Measurements from ENCODE around the gene PPID.
A peak's percentile ranks its signal among the peaks of the same experiment; 100 is the strongest.
"Not testable (repeated sequence)": the region's sequence is repeated elsewhere in the genome, so short reads cannot be mapped to it uniquely, and the experiment has no call there.

The PPID gene

GRCh38 chr4:158738866-158739265 lies 15.7 kb upstream of the PPID start:
- no peak for DNase-seq (ENCODE audit: low read depth in 1 of 2, low spot score in 1 of 2)

GRCh38 chr4:158729716-158730559 lies 6.7 kb upstream of the PPID start:
- DNase-seq (ENCODE audit: low read depth in 1 of 2, low spot score in 1 of 2), result no peak

- no peak for DNase-seq (ENCODE audit: low read depth in 1 of 2, low spot score in 1 of 2)
Measured at GRCh38 chr4:158728236-158728635, 5.0 kb upstream of the PPID start.

GRCh38 chr4:158726633-158727032 lies 3.4 kb upstream of the PPID start:
- DNase-seq (ENCODE audit: low read depth in 1 of 2, low spot score in 1 of 2), result no peak

DNA sequence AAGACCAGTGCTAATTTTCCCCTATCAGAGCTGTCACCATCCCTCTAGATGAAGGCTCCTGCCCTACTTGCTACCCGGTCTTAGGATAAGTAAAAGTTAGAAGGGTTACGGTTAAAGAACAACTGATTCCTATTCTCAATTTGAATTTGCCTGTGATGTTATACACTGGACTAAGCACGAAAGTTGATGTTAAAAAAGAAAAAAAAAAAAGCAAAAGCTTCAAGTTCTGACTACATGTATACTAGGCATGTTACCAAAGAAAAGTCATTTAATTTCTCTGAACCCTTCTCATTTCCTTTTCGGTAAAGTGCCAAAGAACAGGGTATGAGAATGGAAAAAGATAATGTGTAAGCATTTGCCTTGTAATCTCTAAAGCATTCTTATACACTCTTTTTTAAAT lies 1.4 kb upstream of the PPID start:
- DNase-seq (ENCODE audit: low read depth in 1 of 2, low spot score in 1 of 2), result no peak

GRCh38 chr4:158722291-158722916 lies 792 bp downstream of the PPID start:
- DNase-seq (ENCODE audit: low read depth in 1 of 2, low spot score in 1 of 2), result no peak

- no peak for DNase-seq (ENCODE audit: low read depth in 1 of 2, low spot score in 1 of 2)
Measured at GRCh38 chr4:158721680-158722079, 1.5 kb downstream of the PPID start.

DNA sequence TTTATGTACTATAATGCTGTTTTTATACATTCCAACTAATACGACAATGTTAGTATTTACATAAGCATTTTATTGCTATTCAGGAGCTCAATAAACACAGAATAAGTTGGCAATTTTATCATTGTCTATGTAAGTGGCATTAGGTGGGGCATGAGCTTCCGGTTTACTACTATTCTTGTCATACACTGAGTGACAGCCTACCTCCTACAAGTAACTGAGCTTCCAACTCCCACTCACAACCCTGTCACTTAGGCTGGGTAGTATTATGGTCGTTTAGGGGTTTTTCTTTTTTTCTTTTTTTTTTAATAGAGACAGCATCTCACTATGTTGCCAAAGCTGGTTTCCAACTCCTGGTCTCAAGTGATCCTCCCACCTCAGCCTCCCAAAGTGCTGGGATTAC lies 7.4 kb downstream of the PPID start:
- no peak for DNase-seq (ENCODE audit: low read depth in 1 of 2, low spot score in 1 of 2)

GRCh38 chr4:158714937-158715336 lies 8.3 kb downstream of the PPID start:
- no peak for DNase-seq (ENCODE audit: low read depth in 1 of 2, low spot score in 1 of 2)

DNA sequence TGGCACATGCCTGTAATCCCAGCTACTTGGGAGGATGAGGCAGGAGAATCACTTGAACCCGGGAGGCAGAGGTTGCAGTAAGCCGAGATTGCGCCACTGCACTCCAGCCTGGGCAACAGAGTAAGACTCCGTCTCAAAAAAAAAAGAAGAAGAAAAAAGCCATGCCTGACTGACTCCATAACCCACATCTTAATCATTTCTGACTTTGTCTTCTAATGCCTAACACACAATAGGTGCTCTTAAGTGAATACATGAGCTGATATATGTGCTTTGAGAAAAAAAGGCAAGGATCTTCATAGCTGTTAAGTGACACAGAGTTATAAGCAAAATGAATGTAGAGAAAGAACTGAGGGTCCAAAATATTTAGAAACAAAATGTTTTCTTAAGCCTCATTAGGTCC lies 10.6 kb downstream of the PPID start:
- DNase-seq (ENCODE audit: low read depth in 1 of 2, low spot score in 1 of 2), result not testable (repeated sequence)

GRCh38 chr4:158710814-158711213 lies 12.4 kb downstream of the PPID start:
- no peak for DNase-seq (ENCODE audit: low read depth in 1 of 2, low spot score in 1 of 2)

DNA sequence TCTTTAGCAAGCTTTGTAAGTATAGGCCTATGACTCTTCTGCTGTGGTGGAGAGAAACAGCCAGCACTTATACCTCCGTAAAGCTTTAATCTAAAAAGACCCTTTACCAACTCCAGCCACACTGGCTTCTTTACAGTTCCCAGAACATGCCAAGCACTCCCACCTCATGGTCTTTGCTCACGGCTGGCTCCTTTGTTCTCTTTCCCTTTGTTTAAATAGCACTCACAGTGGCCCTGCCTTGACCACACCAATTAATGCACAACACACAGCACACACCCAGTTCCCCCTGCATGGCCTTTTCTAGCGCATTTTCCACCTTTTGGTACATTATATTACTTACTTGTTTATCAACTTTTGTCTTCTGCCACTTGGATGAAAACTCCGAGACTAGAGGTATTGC lies 18.9 kb downstream of the PPID start:
- no peak for DNase-seq (ENCODE audit: low read depth in 1 of 2, low spot score in 1 of 2)

DNA sequence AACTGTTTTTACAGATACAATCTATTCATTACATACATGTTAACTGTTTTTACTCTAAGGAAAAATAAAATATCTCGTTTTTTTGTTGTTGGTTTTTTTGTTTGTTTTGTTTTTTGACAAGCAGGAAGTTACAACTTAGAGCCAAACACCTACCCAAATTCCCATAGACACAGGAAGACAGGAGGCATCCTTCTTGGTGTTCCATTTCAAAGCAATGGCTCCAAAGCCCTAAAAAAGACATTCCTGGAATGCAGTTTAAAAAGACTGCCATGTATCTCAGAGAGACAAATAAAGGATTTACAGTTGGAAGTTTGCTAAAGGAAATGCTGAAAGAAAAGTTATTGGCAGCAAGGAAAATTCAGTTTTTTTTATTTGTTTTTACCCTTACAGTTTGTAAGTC lies 34.4 kb downstream of the PPID start:
- no peak for DNase-seq (ENCODE audit: low read depth in 1 of 2, low spot score in 1 of 2)

DNA sequence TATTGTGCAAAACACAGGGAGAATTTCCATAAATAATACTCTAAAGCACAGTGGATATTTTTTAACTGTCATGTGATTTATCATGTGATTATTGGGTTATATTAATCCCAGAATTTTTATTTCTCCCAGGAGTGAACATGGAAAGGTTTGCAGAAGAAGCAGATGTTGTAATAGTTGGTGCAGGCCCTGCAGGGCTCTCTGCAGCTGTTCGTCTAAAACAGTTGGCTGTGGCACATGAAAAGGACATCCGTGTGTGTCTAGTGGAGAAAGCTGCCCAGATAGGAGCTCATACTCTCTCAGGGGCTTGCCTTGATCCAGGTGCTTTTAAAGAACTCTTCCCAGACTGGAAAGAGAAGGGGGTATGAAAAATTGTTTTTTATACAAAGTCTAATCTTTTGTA lies 41.1 kb downstream of the PPID start:
- no peak for DNase-seq (ENCODE audit: low read depth in 1 of 2, low spot score in 1 of 2)

GRCh38 chr4:158681629-158682028 lies 41.6 kb downstream of the PPID start:
- no peak for DNase-seq (ENCODE audit: low read depth in 1 of 2, low spot score in 1 of 2)

- DNase-seq (ENCODE audit: low read depth in 1 of 2, low spot score in 1 of 2), result no peak
Measured at GRCh38 chr4:158678767-158679166, 44.4 kb downstream of the PPID start.

DNA sequence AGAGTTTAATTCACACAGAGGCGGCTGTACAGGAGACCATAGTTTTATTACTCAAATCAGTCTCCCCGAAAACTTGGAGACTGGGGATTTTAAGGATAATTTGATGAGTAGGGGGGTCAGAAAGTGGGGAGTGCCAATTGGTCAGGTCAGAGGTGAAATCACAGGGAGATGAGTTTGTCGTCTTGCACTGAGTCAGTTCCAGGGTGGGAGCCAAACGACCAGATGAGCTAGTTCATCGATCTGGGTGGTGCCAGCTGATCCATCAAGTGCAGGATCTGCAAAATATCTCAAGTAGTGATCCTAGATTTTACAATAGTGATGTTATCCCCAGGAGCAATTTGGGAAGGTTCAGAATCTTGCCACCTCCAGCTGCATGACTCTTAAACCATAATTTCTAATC lies 47.1 kb downstream of the PPID start:
- DNase-seq (ENCODE audit: low read depth in 1 of 2, low spot score in 1 of 2), result no peak

DNA sequence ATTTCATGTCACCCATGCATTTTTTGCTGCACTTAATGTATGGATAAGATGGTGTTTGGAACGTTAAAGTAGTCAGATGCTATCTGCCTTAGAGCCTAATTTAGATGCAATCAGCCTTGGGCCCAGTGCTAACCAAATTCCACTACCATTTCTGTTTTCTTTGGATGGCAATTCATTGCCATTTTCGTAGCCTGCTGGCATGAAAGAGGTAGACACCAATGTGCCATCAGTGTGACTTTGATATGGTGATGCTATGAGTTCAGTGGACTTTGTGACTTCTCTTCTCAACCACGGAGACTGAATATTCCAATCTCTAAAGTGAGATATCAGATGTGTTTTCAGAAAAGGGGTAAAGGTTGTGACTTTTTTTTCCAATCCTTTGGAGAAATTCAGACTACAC lies 49.6 kb downstream of the PPID start:
- DNase-seq (ENCODE audit: low read depth in 1 of 2, low spot score in 1 of 2), result no peak

GRCh38 chr4:158671915-158672806 lies 51.0 kb downstream of the PPID start, which contains the start of gene ETFDH:
TSS of gene ETFDH (plus strand) at chr4:158672296. CDS start at chr4:158672457, 161 bp downstream.
- peak; percentile 95 to 98 for DNase-seq (ENCODE audit: low read depth in 1 of 2, low spot score in 1 of 2)

GRCh38 chr4:158671665-158671914 lies 51.6 kb downstream of the PPID start, which contains the start of gene C4orf46:
TSS of gene C4orf46 (minus strand) at chr4:158671887. CDS start at chr4:158671801, 86 bp downstream.
- no peak for DNase-seq (ENCODE audit: low read depth in 1 of 2, low spot score in 1 of 2)

DNA sequence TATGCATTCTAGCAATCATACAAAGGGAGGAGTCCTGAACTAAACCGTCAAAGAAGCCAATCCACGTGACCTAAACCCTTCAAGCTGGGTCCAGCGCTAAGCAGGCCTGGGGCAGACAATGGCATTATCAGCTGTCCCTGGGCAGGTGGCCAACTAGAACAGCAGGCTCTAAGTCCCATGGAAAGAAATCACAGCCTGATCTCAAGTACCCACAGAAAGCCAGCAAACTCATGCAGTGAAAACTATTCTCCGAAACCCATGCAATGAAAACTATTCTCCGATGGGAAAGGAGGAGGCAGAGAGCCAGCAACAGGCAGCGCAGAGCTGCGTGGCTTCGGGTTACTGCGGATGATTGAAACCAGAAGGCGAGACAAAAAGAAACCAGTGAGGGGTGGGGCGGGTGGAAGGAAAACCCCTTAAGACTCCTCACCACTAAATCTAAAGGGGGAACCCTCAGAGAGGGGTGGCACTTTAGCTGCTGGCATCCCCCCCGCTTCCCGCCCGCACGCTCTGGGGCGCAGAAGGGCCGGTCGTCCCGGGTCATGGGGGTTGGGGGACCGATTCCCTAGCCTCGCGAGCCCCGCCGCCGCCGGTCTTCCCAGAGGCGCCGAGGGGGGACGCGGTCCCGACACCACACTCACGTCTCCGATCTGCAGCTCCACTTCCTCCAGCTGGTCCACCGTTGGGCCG lies 52.1 kb downstream of the PPID start:
- peak; percentile 9 to 37 for DNase-seq (ENCODE audit: low read depth in 1 of 2, low spot score in 1 of 2)
